Measurements from ENCODE around the gene DYRK2. TPM values are rescaled to one million over a fixed set of nuclear protein-coding genes. Genes with fewer than 3 reads are reported as not detected.

Gene DYRK2
- total and polyA plus RNA-seq, 10 donors = 5.0 to 42.8 (median 35.5) TPM

DNA sequence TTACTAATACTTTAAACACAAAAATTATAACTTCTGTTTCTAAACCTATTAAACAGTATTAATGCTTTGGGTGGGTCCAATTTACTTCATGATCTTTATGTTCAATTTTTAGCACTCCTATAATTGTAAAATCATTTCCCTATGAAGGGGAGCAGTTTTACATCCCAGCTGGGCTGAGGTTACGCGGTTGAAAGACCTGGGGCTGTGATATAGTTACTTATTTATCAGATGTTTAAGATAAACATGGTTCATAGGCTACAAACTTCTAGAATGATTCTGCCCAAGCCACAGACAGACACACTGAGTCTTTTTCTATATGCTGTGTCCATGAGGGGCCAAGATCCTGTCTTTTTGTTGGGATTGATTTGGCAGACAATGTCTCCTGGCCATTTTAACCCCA lies 44.4 kb downstream of the DYRK2 start:
- Histone ChIP-seq H3K36me3 (no peaks in the 10 kb centered on the region), H3K27ac (no peak overlapping the region), H3K4me1 (peaks cover under 1 to 23% (median 4%) of the 10 kb centered on the region in 6 donors), H3K9me3 (no peaks in the 10 kb centered on the region), H3K27me3 (replicated peaks in 1 of 7) (no peaks in the 10 kb centered on the region), H3K4me3 (no peak overlapping the region)
- intact Hi-C loops (cut with DNase I; ENCODE audit: low total_unique reads) = no loop called here
- 84 to 93% (median 88%) methylated on average over 2 of the region's 2 CpGs for WGBS, 5 donors
- TF ChIP-seq POLR2AphosphoS5 (IDR thresholded peaks at IDR 0.05) (no peak), CTCF (IDR thresholded peaks at IDR 0.05 in 8 of 11, conservative IDR thresholded peaks at IDR 0.05 in 3 of 11) (no peak), POLR2A (IDR thresholded peaks at IDR 0.05) (no peak)
- DNase-seq = no peak

DNA sequence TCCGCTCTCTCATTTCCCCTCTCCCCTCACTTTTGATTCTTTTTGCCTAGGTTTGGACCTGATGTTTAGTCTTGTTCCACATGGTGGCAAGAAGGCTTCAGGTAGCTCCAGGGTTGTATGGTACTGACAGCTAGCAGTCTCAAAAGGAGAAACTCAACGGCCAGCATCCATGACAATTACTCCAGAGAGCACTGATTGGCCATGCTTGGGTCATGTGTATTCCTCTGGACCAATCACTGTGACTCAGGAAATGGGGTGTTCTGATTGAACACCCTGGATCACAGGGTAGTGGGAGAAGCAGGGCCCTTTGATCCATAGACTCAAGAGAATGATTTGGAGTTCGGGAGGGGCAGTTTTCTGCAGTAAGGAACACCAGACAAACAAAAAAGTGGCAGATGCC lies 45.3 kb downstream of the DYRK2 start:
- Histone ChIP-seq H3K27ac (no peak overlapping the region), H3K4me3 (no peak overlapping the region), H3K36me3 (no peaks in the 10 kb centered on the region), H3K9me3 (no peaks in the 10 kb centered on the region), H3K27me3 (replicated peaks in 1 of 7) (no peaks in the 10 kb centered on the region), H3K4me1 (peaks cover 8 to 32% (median 11%) of the 10 kb centered on the region in 6 donors)
- 92 to 100% (median 97%) methylated on average over 3 of the region's 3 CpGs for WGBS, 5 donors
- intact Hi-C loops (cut with DNase I; ENCODE audit: low total_unique reads) = no loop called here
- no peak for DNase-seq
- TF ChIP-seq POLR2A (IDR thresholded peaks at IDR 0.05) (no peak), POLR2AphosphoS5 (IDR thresholded peaks at IDR 0.05) (no peak)

- Histone ChIP-seq H3K4me3 (no peak overlapping the region), H3K9me3 (no peaks in the 10 kb centered on the region), H3K27me3 (replicated peaks in 1 of 7) (no peaks in the 10 kb centered on the region), H3K36me3 (no peaks in the 10 kb centered on the region), H3K4me1 (peaks cover 12 to 37% (median 15%) of the 10 kb centered on the region in 6 donors), H3K27ac (no peak overlapping the region)
- TF ChIP-seq CTCF (IDR thresholded peaks at IDR 0.05 in 8 of 11, conservative IDR thresholded peaks at IDR 0.05 in 3 of 11) (no peak), POLR2AphosphoS5 (IDR thresholded peaks at IDR 0.05) (no peak), POLR2A (IDR thresholded peaks at IDR 0.05) (no peak)
- 72 to 79% (median 74%) methylated on average over 1 of the region's 1 CpG for WGBS, 5 donors
- DNase-seq = no peak
- intact Hi-C loops (cut with DNase I; ENCODE audit: low total_unique reads) = no loop called here
Measured at GRCh38 chr12:67694306-67694900, 45.9 kb downstream of the DYRK2 start.

DNA sequence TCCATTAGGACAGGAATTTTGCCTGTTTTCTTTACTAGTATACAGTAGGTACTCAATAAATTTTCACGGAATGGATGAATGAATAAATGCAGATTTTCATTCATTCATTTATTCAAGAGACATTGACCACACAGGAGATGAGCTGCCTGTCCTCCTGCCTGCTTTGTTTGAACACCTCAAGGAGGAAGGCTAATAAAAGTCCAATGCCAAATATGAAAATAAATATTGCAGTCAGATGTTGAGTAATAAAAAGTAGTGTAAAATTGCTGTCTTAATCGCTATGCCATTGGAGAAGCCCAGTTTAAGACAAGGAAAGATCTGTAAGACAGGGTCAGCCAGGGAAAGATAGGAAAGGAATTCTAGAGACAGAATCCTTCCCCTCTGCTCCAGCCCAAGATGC lies 47.4 kb downstream of the DYRK2 start:
- intact Hi-C loops (cut with DNase I; ENCODE audit: low total_unique reads) = no loop called here
- 78 to 98% (median 96%) methylated on average over 2 of the region's 2 CpGs for WGBS, 5 donors
- no peak for DNase-seq
- no peak for TF ChIP-seq POLR2AphosphoS5 (IDR thresholded peaks at IDR 0.05)
- no peak for TF ChIP-seq POLR2A (IDR thresholded peaks at IDR 0.05)
- no peak for TF ChIP-seq CTCF (IDR thresholded peaks at IDR 0.05 in 8 of 11, conservative IDR thresholded peaks at IDR 0.05 in 3 of 11)
- Histone ChIP-seq H3K27ac (no peak overlapping the region), H3K9me3 (no peaks in the 10 kb centered on the region), H3K4me3 (no peak overlapping the region), H3K27me3 (replicated peaks in 1 of 7) (no peaks in the 10 kb centered on the region), H3K36me3 (no peaks in the 10 kb centered on the region), H3K4me1 (peaks cover 15 to 44% (median 21%) of the 10 kb centered on the region in 6 donors)
